Neuronal stem cell (in vitro differentiated cells): ENCODE data around the gene KCNJ5.

Source experiments
- DNase-seq: peaks from one replicate; pipeline ENCODE4 v3.0.0-alpha.2; 2013; ENCODE audit warnings: low spot score
- H2AFZ ChIP-seq: one replicate; pipeline ENCODE4 v1.6.1; 2013; ENCODE audit warnings: mild to moderate bottlenecking, low read length, inconsistent platforms
- H2AK5ac ChIP-seq: 2 replicates; pipeline ENCODE4 v1.6.1; 2013; ENCODE audit warnings: low read depth, mild to moderate bottlenecking, inconsistent platforms, low read length, moderate library complexity, mixed read lengths
- H2BK120ac ChIP-seq: 2 replicates; pipeline ENCODE4 v1.6.1; 2013; ENCODE audit warnings: low read depth, mild to moderate bottlenecking, inconsistent platforms, low read length, moderate library complexity, mixed read lengths
- H2BK12ac ChIP-seq: one replicate; pipeline ENCODE4 v1.6.1; 2013; ENCODE audit warnings: low read length, inconsistent platforms
- H2BK15ac ChIP-seq: 2 replicates; pipeline ENCODE4 v1.6.1; 2013; ENCODE audit warnings: mild to moderate bottlenecking, low read length, inconsistent platforms, mixed read lengths
- H2BK5ac ChIP-seq: one replicate; pipeline ENCODE4 v1.6.1; 2013; ENCODE audit warnings: inconsistent platforms, mild to moderate bottlenecking, low read length, moderate library complexity
- H3K14ac ChIP-seq: one replicate; pipeline ENCODE4 v1.6.1; 2013; ENCODE audit warnings: low read length, inconsistent platforms
- H3K18ac ChIP-seq: 2 replicates; pipeline ENCODE4 v1.6.1; 2013; ENCODE audit warnings: low read length, inconsistent platforms
- H3K23ac ChIP-seq: 2 replicates; pipeline ENCODE4 v1.6.1; 2013; ENCODE audit warnings: low read depth, mild to moderate bottlenecking, mixed read lengths, low read length, inconsistent platforms; ENCODE audit not compliant: poor library complexity
- H3K27ac ChIP-seq: replicated peaks from 3 replicates; pipeline ENCODE4 v1.5.1; 2013; ENCODE audit warnings: low read length, inconsistent platforms
- H3K27me3 ChIP-seq, 3 experiments: 2 replicates each; pipeline ENCODE4 v1.6.1; 2013; ENCODE audit warnings: low read length in 3 of 3, mild to moderate bottlenecking in 2 of 3, inconsistent platforms in 1 of 3, low read depth in 1 of 3, mixed read lengths in 1 of 3, moderate library complexity in 1 of 3; ENCODE audit not compliant: control insufficient read depth in 3 of 3, insufficient read depth in 3 of 3
- H3K36me3 ChIP-seq, 2 donors: replicated peaks in 1 of 2; 2 replicates each; pipeline ENCODE4 v1.6.1; 2013; ENCODE audit warnings: low read length in 2 of 2; ENCODE audit not compliant: control insufficient read depth in 2 of 2, insufficient read depth in 2 of 2
- H3K4ac ChIP-seq: 2 replicates; pipeline ENCODE4 v1.6.1; 2013; ENCODE audit warnings: inconsistent platforms, mild to moderate bottlenecking, low read length, moderate library complexity
- H3K4me1 ChIP-seq, 2 donors: 1 replicate in 1 of 2; 2 replicates in 1 of 2; pipeline ENCODE4 v1.6.1; 2013; ENCODE audit warnings: low read length in 2 of 2, low read depth in 1 of 2; ENCODE audit not compliant: control insufficient read depth in 2 of 2, insufficient read depth in 1 of 2
- H3K4me2 ChIP-seq: one replicate; pipeline ENCODE4 v1.6.1; 2013; ENCODE audit warnings: mild to moderate bottlenecking, low read length, inconsistent platforms; ENCODE audit not compliant: insufficient read depth, poor library complexity, severe bottlenecking
- H3K4me3 ChIP-seq, 2 donors: 2 replicates each; pipeline ENCODE4 v1.5.1; 2013; ENCODE audit warnings: low read length in 2 of 2, mild to moderate bottlenecking in 2 of 2, inconsistent platforms in 1 of 2, moderate library complexity in 1 of 2
- H3K79me1 ChIP-seq: one replicate; pipeline ENCODE4 v1.6.1; 2013; ENCODE audit warnings: low read depth, mild to moderate bottlenecking, inconsistent platforms, low read length, moderate library complexity
- H3K9ac ChIP-seq: one replicate; pipeline ENCODE4 v1.6.1; 2013; ENCODE audit warnings: mild to moderate bottlenecking, low read depth, low read length, inconsistent platforms; ENCODE audit not compliant: poor library complexity
- H3K9me3 ChIP-seq, 2 donors: replicated peaks in 1 of 2; 2 replicates each; pipeline versions ENCODE3 to v1.6.1; 2013; ENCODE audit warnings: low read length in 2 of 2, mild to moderate bottlenecking in 2 of 2, inconsistent platforms in 1 of 2, low read depth in 1 of 2, mixed read lengths in 1 of 2, moderate library complexity in 1 of 2; ENCODE audit not compliant: control insufficient read depth in 2 of 2, insufficient read depth in 1 of 2
- H4K8ac ChIP-seq: one replicate; pipeline ENCODE4 v1.6.1; 2013; ENCODE audit warnings: low read depth, mild to moderate bottlenecking, inconsistent platforms, low read length, moderate library complexity
- H4K91ac ChIP-seq: one replicate; pipeline ENCODE4 v1.6.1; 2013; ENCODE audit warnings: low read length, low read depth, mild to moderate bottlenecking, inconsistent platforms; ENCODE audit not compliant: poor library complexity
- WGBS, 2 donors: extraction: QIAGEN DNeasy Blood & Tissue Kit; methylation state at CpG; one replicate each; pipeline ENCODE4 v1.1.7; 2013; ENCODE audit warnings: missing lambda C conversion rate in 2 of 2, mixed read lengths in 1 of 2; ENCODE audit not compliant: insufficient read length in 2 of 2, insufficient replicate concordance in 1 of 2; ENCODE audit errors: extremely low coverage in 2 of 2; 5-methylcytosine and 5-hydroxymethylcytosine counted together

The KCNJ5 gene

DNA sequence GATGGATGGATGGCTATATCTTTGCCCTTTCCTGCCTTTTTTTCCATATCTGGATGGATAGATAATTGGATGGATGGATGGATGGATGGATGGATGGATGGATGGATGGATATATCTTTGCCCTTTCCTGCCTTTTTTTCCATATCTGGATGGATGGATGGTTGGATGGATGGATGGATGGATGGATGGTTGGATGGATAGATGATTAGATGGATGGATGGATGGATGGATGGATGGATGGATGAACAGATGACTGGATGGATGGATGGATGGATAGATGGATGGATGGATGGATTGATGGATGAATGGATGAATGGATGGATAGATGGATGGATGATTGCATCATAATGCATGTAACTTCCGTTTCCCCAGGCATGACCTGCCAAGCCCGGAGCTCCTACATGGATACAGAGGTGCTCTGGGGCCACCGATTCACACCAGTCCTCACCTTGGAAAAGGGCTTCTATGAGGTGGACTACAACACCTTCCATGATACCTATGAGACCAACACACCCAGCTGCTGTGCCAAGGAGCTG is 24.9 kb downstream of the KCNJ5 start:
- H3K36me3 ChIP-seq = no peaks in the 10 kb centered on the region
- H2AK5ac ChIP-seq = peak overlapping the region; percentile 61
- no peak overlapping the region for H3K4me3 ChIP-seq
- no peak for DNase-seq
- H2BK5ac ChIP-seq = no peak overlapping the region
- H2BK120ac ChIP-seq = no peak overlapping the region
- H3K14ac ChIP-seq = no peak overlapping the region
- H3K4me2 ChIP-seq = no peak overlapping the region
- no CpG with 5 or more reads among the region's 3 CpGs for WGBS, 2 donors
- no peak overlapping the region for H4K8ac ChIP-seq
- H2BK15ac ChIP-seq = no peak overlapping the region
- H4K91ac ChIP-seq = peak overlapping the region; percentile 13
- no peak overlapping the region for H3K23ac ChIP-seq
- H3K4me1 ChIP-seq = peaks cover 0 to 5% of the 10 kb centered on the region in 2 donors
- no peaks in the 10 kb centered on the region for H3K79me1 ChIP-seq
- H3K27ac ChIP-seq = no peak overlapping the region
- no peak overlapping the region for H2AFZ ChIP-seq
- no peak overlapping the region for H3K4ac ChIP-seq
- no peak overlapping the region for H3K18ac ChIP-seq
- H3K27me3 ChIP-seq = peaks cover 0 to 22% (median 0%) of the 10 kb centered on the region in 3 experiments
- no peak overlapping the region for H3K9ac ChIP-seq
- peaks cover 0 to 6% of the 10 kb centered on the region in 2 donors for H3K9me3 ChIP-seq
- H2BK12ac ChIP-seq = no peak overlapping the region

DNA sequence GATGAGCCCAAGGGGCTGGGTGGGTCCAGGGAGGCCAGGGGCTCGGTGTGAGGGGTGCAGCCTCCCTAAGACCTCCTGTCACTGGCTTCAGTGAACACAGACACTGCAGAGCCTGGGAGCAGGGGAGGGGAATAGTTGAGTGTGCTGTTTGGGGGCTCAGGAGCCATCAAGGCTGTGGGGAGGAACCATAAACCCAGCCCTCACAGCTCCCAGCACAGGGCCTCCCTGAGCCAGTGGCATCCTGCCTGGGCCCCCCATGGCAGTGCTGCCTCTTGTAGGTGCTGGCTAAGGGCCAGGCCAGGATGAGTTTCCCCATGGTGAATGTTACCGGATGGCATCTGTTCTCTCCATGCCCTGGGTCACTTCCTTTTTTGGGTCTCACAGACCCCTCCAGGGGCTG is 25.5 kb downstream of the KCNJ5 start:
- peak overlapping the region; percentile 61 for H2AK5ac ChIP-seq
- H3K9ac ChIP-seq = no peak overlapping the region
- H3K4ac ChIP-seq = no peak overlapping the region
- no peaks in the 10 kb centered on the region for H3K36me3 ChIP-seq
- H3K18ac ChIP-seq = peak overlapping the region; percentile 55
- no CpG with 5 or more reads among the region's 2 CpGs for WGBS, 2 donors
- H3K4me2 ChIP-seq = no peak overlapping the region
- peaks cover 0 to 5% of the 10 kb centered on the region in 2 donors for H3K4me1 ChIP-seq
- no peak overlapping the region for H2BK120ac ChIP-seq
- no peak overlapping the region for H2BK12ac ChIP-seq
- no peak overlapping the region for H2BK5ac ChIP-seq
- no peak overlapping the region for H3K23ac ChIP-seq
- H2AFZ ChIP-seq = no peak overlapping the region
- no peaks in the 10 kb centered on the region for H3K79me1 ChIP-seq
- peak overlapping the region; percentile 21 for H2BK15ac ChIP-seq
- no peak overlapping the region for H3K4me3 ChIP-seq
- peaks cover 0 to under 1% of the 10 kb centered on the region in 2 donors for H3K9me3 ChIP-seq
- H3K27me3 ChIP-seq = peaks cover 0 to 28% (median 0%) of the 10 kb centered on the region in 3 experiments
- no peak overlapping the region for H4K8ac ChIP-seq
- H4K91ac ChIP-seq = no peak overlapping the region
- DNase-seq = no peak
- H3K27ac ChIP-seq = no peak overlapping the region
- H3K14ac ChIP-seq = no peak overlapping the region

DNA sequence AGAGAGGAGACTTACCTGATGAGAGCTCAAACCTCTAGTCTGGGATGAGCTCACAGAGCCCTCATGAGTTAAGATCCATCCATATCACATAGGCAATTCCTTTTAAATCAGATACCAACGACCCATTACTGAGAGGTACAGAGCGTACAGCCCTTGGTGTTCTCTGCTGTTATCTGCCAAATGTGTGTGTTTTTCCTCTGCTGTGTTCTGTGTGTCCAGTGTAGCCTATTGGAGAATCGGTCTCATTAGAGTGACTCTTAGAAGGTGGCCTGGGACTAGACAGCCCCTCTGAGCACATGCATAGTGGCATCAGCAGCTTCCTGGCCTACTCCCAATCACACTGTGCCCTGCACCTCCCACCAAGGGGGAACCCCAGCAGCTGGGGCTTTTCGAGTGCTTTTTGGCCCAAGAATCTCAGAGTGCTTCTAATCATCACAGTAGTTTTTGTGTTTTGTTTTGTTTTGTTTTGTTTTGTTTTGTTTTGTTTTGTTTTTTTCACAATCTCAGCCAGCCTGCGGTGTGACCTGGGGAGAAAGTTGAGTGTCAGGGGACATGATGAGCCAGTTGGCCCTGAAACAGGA is 26.1 kb downstream of the KCNJ5 start:
- H3K9ac ChIP-seq = no peak overlapping the region
- no peak overlapping the region for H3K14ac ChIP-seq
- no peak overlapping the region for H2BK15ac ChIP-seq
- no peak overlapping the region for H3K27ac ChIP-seq
- whole genome bisulfite sequencing, 2 donors = no CpG with 5 or more reads among the region's 5 CpGs
- H2AFZ ChIP-seq = no peak overlapping the region
- H3K79me1 ChIP-seq = peaks cover 1% of the 10 kb centered on the region
- no peak overlapping the region for H3K4me2 ChIP-seq
- no peak overlapping the region for H4K8ac ChIP-seq
- H2BK120ac ChIP-seq = no peak overlapping the region
- DNase-seq = no peak
- H2BK12ac ChIP-seq = no peak overlapping the region
- H3K9me3 ChIP-seq = peaks cover 0 to 2% of the 10 kb centered on the region in 2 donors
- H3K4me3 ChIP-seq = no peak overlapping the region
- H3K4me1 ChIP-seq = peaks cover 0 to 5% of the 10 kb centered on the region in 2 donors
- no peak overlapping the region for H3K18ac ChIP-seq
- H2AK5ac ChIP-seq = peak overlapping the region; percentile 61
- no peak overlapping the region for H4K91ac ChIP-seq
- no peak overlapping the region for H2BK5ac ChIP-seq
- H3K23ac ChIP-seq = no peak overlapping the region
- H3K4ac ChIP-seq = no peak overlapping the region
- H3K36me3 ChIP-seq = no peaks in the 10 kb centered on the region
- H3K27me3 ChIP-seq = peaks cover 0 to 31% (median 0%) of the 10 kb centered on the region in 3 experiments

DNA sequence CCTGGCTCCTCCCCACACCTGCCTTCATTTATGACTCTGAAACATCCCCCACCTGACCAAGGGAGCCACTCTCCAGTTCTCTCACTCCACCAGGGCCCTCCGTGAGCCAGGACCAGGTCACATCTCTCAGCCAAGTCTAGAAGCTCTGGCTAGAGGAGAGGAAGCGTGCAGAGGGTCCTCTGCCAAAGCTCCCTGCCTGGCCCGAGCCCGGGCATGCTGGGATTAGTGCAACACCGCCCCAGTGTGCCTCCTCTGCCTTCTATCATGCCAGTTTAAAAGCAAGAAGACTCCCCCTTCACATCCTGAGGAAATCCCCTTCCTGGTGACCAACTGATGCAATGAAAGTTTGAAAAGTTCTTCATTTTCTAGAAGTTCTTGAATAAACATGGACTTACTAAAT is 28.1 kb downstream of the KCNJ5 start:
- Histone ChIP-seq H2BK5ac (no peak overlapping the region), H2BK12ac (no peak overlapping the region), H3K9ac (no peak overlapping the region), H4K91ac (no peak overlapping the region), H3K14ac (no peak overlapping the region), H3K23ac (no peak overlapping the region), H3K4ac (no peak overlapping the region), H4K8ac (no peak overlapping the region), H2AFZ (no peak overlapping the region), H3K36me3 (no peaks in the 10 kb centered on the region), H3K4me1 (peaks cover 2 to 5% of the 10 kb centered on the region in 2 donors), H3K18ac (no peak overlapping the region), H3K9me3 (peaks cover 0 to 2% of the 10 kb centered on the region in 2 donors), H3K79me1 (peaks cover 1% of the 10 kb centered on the region), H2BK120ac (no peak overlapping the region), H3K27me3 (peaks cover 0 to 36% (median 0%) of the 10 kb centered on the region in 3 experiments), H2BK15ac (no peak overlapping the region), H3K4me2 (no peak overlapping the region), H2AK5ac (peak overlapping the region; percentile 41), H3K4me3 (no peak overlapping the region), H3K27ac (no peak overlapping the region)
- DNase-seq = no peak
- no CpG with 5 or more reads among the region's 5 CpGs for WGBS, 2 donors
